SK-N-SH treated with all-trans-retinoic acid at 6 μM for 48 hours (cell line): ENCODE measurements around the gene CR1.

ENCODE experiments used
- ATAC-seq: fragments of 200-7000 bp; cut with Tn5 transposase; 3 replicates; pipeline ENCODE4 v1.9.1; 2020; ENCODE audit warnings: mild to moderate bottlenecking, moderate library complexity
- ARNTL ChIP-seq: fragments of 450-650 bp; formaldehyde crosslinking; IDR thresholded peaks from 2 replicates; pipeline ENCODE4 v1.5.0; 2020; ENCODE audit warnings: low read depth, mild to moderate bottlenecking, moderate library complexity, borderline replicate concordance
- BACH2 ChIP-seq: fragments of 250-450 bp; sonication (Bioruptor Pico); IDR thresholded peaks from 2 replicates; pipeline ENCODE4 v1.9.0; 2021; ENCODE audit warnings: mild to moderate bottlenecking, borderline replicate concordance
- CREB5 ChIP-seq: fragments of 250-450 bp; sonication (Bioruptor Pico); IDR thresholded peaks from 2 replicates; pipeline ENCODE4 v1.5.1; 2020; ENCODE audit warnings: low read depth, mild to moderate bottlenecking, moderate library complexity
- CSDC2 ChIP-seq: fragments of 250-450 bp; sonication (Bioruptor Pico); IDR thresholded peaks from 2 replicates; pipeline ENCODE4 v1.5.0; 2020; ENCODE audit warnings: mild to moderate bottlenecking, moderate library complexity
- ESRRG ChIP-seq: fragments of 250-450 bp; sonication (Bioruptor Pico); IDR thresholded peaks from 2 replicates; pipeline ENCODE4 v1.6.1; 2021; ENCODE audit warnings: mild to moderate bottlenecking
- GLIS3 ChIP-seq: fragments of 250-450 bp; sonication (Bioruptor Pico); IDR thresholded peaks from 2 replicates; pipeline ENCODE4 v1.5.0; 2020; ENCODE audit warnings: mild to moderate bottlenecking, moderate library complexity
- ISL1 ChIP-seq: fragments of 250-450 bp; sonication (Bioruptor Pico); IDR thresholded peaks from 2 replicates; pipeline ENCODE4 v2.1.2; 2022; ENCODE audit warnings: mild to moderate bottlenecking, moderate library complexity
- OSR1 ChIP-seq: fragments of 250-450 bp; sonication (Bioruptor Pico); IDR thresholded peaks from 2 replicates; pipeline ENCODE4 v1.8.0; 2022; ENCODE audit warnings: moderate library complexity, mild to moderate bottlenecking, inconsistent platforms
- PATZ1 ChIP-seq: fragments of 250-450 bp; sonication (Bioruptor Pico); IDR thresholded peaks from 2 replicates; pipeline ENCODE4 v1.8.0; 2020; ENCODE audit warnings: mild to moderate bottlenecking, moderate library complexity, borderline replicate concordance
- POU6F1 ChIP-seq: fragments of 250-450 bp; sonication (Bioruptor Pico); IDR thresholded peaks from 2 replicates; pipeline ENCODE4 v1.8.0; 2021; ENCODE audit warnings: low read depth, mild to moderate bottlenecking, moderate library complexity, borderline replicate concordance
- PPARA ChIP-seq: fragments of 250-450 bp; sonication (Bioruptor Pico); IDR thresholded peaks from 2 replicates; pipeline ENCODE4 v1.5.0; 2020; ENCODE audit warnings: mild to moderate bottlenecking, borderline replicate concordance
- RARB ChIP-seq: fragments of 250-450 bp; sonication (Bioruptor Pico); IDR thresholded peaks from 2 replicates; pipeline ENCODE4 v1.8.0; 2021; ENCODE audit warnings: mild to moderate bottlenecking, moderate library complexity
- SNAI2 ChIP-seq: fragments of 250-450 bp; sonication (Bioruptor Pico); IDR thresholded peaks from 2 replicates; pipeline ENCODE4 v1.5.0; 2020; ENCODE audit warnings: mild to moderate bottlenecking, moderate library complexity
- TCF4 ChIP-seq: fragments of 250-450 bp; sonication (Bioruptor Pico); IDR thresholded peaks from 2 replicates; pipeline ENCODE4 v1.8.0; 2021; ENCODE audit warnings: mild to moderate bottlenecking, moderate library complexity, borderline replicate concordance
- TOX ChIP-seq: fragments of 250-450 bp; sonication (Bioruptor Pico); IDR thresholded peaks from 2 replicates; pipeline ENCODE4 v1.8.0; 2021; ENCODE audit warnings: mild to moderate bottlenecking, moderate library complexity, borderline replicate concordance
- TSHZ2 ChIP-seq: fragments of 250-450 bp; sonication (Bioruptor Pico); IDR thresholded peaks from 2 replicates; pipeline ENCODE4 v1.5.0; 2020; ENCODE audit warnings: mild to moderate bottlenecking, moderate library complexity
- ZC3H10 ChIP-seq: fragments of 250-450 bp; sonication (Bioruptor Pico); IDR thresholded peaks from 2 replicates; pipeline ENCODE4 v1.5.1; 2021; ENCODE audit warnings: mild to moderate bottlenecking, moderate library complexity
- ZFP3 ChIP-seq: fragments of 250-450 bp; sonication (Bioruptor Pico); IDR thresholded peaks from 2 replicates; pipeline ENCODE4 v1.5.0; 2020; ENCODE audit warnings: mild to moderate bottlenecking, moderate library complexity
- ZNF565 ChIP-seq: fragments of 450-650 bp; formaldehyde crosslinking; conservative IDR thresholded peaks from 2 replicates; pipeline ENCODE4 v1.5.0; 2020; ENCODE audit warnings: low read depth, mild to moderate bottlenecking, moderate library complexity
- ZNF70 ChIP-seq: fragments of 450-650 bp; formaldehyde crosslinking; IDR thresholded peaks from 2 replicates; pipeline ENCODE4 v1.5.0; 2020; ENCODE audit warnings: mild to moderate bottlenecking, moderate library complexity
- ZNF8 ChIP-seq: fragments of 450-650 bp; formaldehyde crosslinking; IDR thresholded peaks from 2 replicates; pipeline ENCODE4 v1.5.0; 2020; ENCODE audit warnings: mild to moderate bottlenecking, moderate library complexity
- TF ChIP-seq, protein P1 (sequence below): fragments of 250-450 bp; sonication (Bioruptor Pico); IDR thresholded peaks from 2 replicates; pipeline ENCODE4 v1.5.1; 2021; ENCODE audit warnings: mild to moderate bottlenecking, moderate library complexity

Gene CR1

GRCh38 chr1:207627496-207627895 lies 131.5 kb downstream of the CR1 start:
- TF ChIP-seq PATZ1 (no peak), TCF4 (CRISPR knock-in tag) (no peak), ZFP3 (CRISPR knock-in tag) (no peak), BACH2 (CRISPR knock-in tag) (no peak), SNAI2 (CRISPR knock-in tag) (no peak), OSR1 (CRISPR knock-in tag) (no peak), RARB (CRISPR knock-in tag) (no peak), PPARA (CRISPR knock-in tag) (no peak), ZNF70 (CRISPR knock-in tag) (no peak), CREB5 (CRISPR knock-in tag) (no peak), ZNF8 (CRISPR knock-in tag) (no peak), ZNF565 (CRISPR knock-in tag) (no peak), CSDC2 (CRISPR knock-in tag) (no peak), ISL1 (CRISPR knock-in tag) (no peak), ESRRG (CRISPR knock-in tag) (no peak), POU6F1 (CRISPR knock-in tag) (no peak), TOX (no peak), TSHZ2 (CRISPR knock-in tag) (no peak)
- TF ChIP-seq, protein P1, sequence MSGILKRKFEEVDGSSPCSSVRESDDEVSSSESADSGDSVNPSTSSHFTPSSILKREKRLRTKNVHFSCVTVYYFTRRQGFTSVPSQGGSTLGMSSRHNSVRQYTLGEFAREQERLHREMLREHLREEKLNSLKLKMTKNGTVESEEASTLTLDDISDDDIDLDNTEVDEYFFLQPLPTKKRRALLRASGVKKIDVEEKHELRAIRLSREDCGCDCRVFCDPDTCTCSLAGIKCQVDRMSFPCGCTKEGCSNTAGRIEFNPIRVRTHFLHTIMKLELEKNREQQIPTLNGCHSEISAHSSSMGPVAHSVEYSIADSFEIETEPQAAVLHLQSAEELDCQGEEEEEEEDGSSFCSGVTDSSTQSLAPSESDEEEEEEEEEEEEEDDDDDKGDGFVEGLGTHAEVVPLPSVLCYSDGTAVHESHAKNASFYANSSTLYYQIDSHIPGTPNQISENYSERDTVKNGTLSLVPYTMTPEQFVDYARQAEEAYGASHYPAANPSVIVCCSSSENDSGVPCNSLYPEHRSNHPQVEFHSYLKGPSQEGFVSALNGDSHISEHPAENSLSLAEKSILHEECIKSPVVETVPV (CRISPR knock-in tag) = no peak
- ATAC-seq = no peak

DNA sequence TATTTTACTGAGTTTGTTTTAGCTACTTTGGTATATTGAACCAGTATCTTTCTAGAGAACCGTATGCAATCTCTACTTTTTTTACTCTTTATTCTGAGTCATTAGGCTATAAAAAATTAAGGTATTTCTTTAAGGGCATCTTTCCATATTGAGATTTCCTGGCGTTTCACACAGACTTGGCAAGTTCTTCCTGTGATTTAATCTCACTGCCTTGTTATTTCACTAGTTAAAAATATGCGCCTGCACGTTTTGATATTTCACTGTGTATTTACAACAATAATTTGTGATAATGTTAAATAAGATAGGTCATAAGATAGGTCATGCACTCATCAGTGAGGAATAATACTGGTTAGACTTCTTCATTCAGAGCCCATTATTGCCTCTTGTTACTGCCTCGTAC lies 132.8 kb downstream of the CR1 start:
- TF ChIP-seq OSR1 (CRISPR knock-in tag) (no peak), ZNF8 (CRISPR knock-in tag) (no peak), SNAI2 (CRISPR knock-in tag) (no peak)
- no peak for ATAC-seq

GRCh38 chr1:207631137-207631536 lies 135.2 kb downstream of the CR1 start:
- TF ChIP-seq ZFP3 (CRISPR knock-in tag) = no peak
- no peak for TF ChIP-seq GLIS3 (CRISPR knock-in tag)
- TF ChIP-seq, protein P1 (CRISPR knock-in tag) = no peak
- no peak for TF ChIP-seq CREB5 (CRISPR knock-in tag)
- no peak for TF ChIP-seq BACH2 (CRISPR knock-in tag)
- no peak for TF ChIP-seq ZC3H10 (CRISPR knock-in tag)
- no peak for TF ChIP-seq ISL1 (CRISPR knock-in tag)
- TF ChIP-seq PATZ1 = no peak
- TF ChIP-seq SNAI2 (CRISPR knock-in tag) = no peak
- no peak for TF ChIP-seq ARNTL (CRISPR knock-in tag)
- no peak for TF ChIP-seq OSR1 (CRISPR knock-in tag)
- TF ChIP-seq PPARA (CRISPR knock-in tag) = no peak
- TF ChIP-seq TOX = no peak
- no peak for TF ChIP-seq ZNF565 (CRISPR knock-in tag)
- no peak for TF ChIP-seq ESRRG (CRISPR knock-in tag)
- no peak for ATAC-seq
